H1 (cell line): ENCODE results near the gene PI4KA. TPM values are rescaled to one million over a fixed set of nuclear protein-coding genes. Genes with fewer than 3 reads are reported as not detected.
"Not testable (repeated sequence)": the region's sequence is repeated elsewhere in the genome, so short reads cannot be mapped to it uniquely, and the experiment has no call there.

Experiments used
- CTCF ChIA-PET: fragments of 300-600 bp; sonication (Branson Sonifier 250); formaldehyde crosslinking; loops from one replicate; lab custom pipeline; 2021; ENCODE audit not compliant: partially characterized antibody; lab: Charles Lee
- POLR2A ChIA-PET: fragments of 300-600 bp; sonication (Branson Sonifier 250); formaldehyde crosslinking; loops from one replicate; lab custom pipeline; 2021; ENCODE audit warnings: inconsistent platforms; ENCODE audit not compliant: partially characterized antibody; lab: Charles Lee
- DNase-seq, 2 experiments: peaks; one replicate each; pipeline versions ENCODE4 v3.0.0 to v3.0.0-alpha.2; 2010 to 2022; ENCODE audit warnings: low spot score in 2 of 2, low read depth in 1 of 2, mixed read lengths in 1 of 2
- FAIRE-seq: peaks from 2 replicates; lab custom pipeline; 2011; peaks lifted over from hg19 to GRCh38; lab: Jason Lieb, UNC
- H2AFZ ChIP-seq: 2 replicates; pipeline ENCODE4 v1.8.1; 2012; ENCODE audit warnings: low read length, inconsistent platforms
- H2AK5ac ChIP-seq: 2 replicates; pipeline ENCODE4 v1.6.1; 2013; ENCODE audit warnings: low read depth, low read length
- H2BK120ac ChIP-seq: replicated peaks from 2 replicates; pipeline ENCODE3; 2013; ENCODE audit warnings: low read depth, low read length, inconsistent platforms
- H2BK12ac ChIP-seq: 2 replicates; pipeline ENCODE4 v1.6.1; 2013; ENCODE audit warnings: low read depth, low read length
- H2BK15ac ChIP-seq: 2 replicates; pipeline ENCODE4 v1.6.1; 2013; ENCODE audit warnings: low read length
- H2BK20ac ChIP-seq: 2 replicates; pipeline ENCODE4 v1.6.1; 2013; ENCODE audit warnings: low read length
- H2BK5ac ChIP-seq: 2 replicates; pipeline ENCODE4 v1.6.1; 2013; ENCODE audit warnings: low read depth, low read length
- H3K14ac ChIP-seq: 2 replicates; pipeline ENCODE4 v1.6.1; 2013; ENCODE audit warnings: inconsistent platforms; ENCODE audit not compliant: insufficient read length
- H3K18ac ChIP-seq: 2 replicates; pipeline ENCODE4 v1.6.1; 2013; ENCODE audit warnings: low read length; ENCODE audit errors: extremely low read depth
- H3K23ac ChIP-seq: 2 replicates; pipeline ENCODE4 v1.6.1; 2013; ENCODE audit warnings: inconsistent platforms; ENCODE audit not compliant: insufficient read length
- H3K23me2 ChIP-seq: 2 replicates; pipeline ENCODE4 v1.6.1; 2013; ENCODE audit warnings: low read depth, low read length
- H3K27ac ChIP-seq: 2 replicates; pipeline ENCODE4 v1.6.1; 2011; ENCODE audit warnings: low read depth, low read length, inconsistent platforms
- H3K27me3 ChIP-seq, 4 experiments: replicated peaks in 1 of 4; 1 replicate in 1 of 4; 2 replicates in 3 of 4; pipeline versions ENCODE4 v1.6.1 to v1.8.1; 2011 to 2013; ENCODE audit warnings: low read length in 3 of 4, mild to moderate bottlenecking in 3 of 4, inconsistent platforms in 2 of 4, mixed read lengths in 2 of 4, moderate library complexity in 1 of 4; ENCODE audit not compliant: control insufficient read depth in 3 of 4, insufficient read depth in 3 of 4; ENCODE audit errors: extremely low read depth in 1 of 4
- H3K36me3 ChIP-seq, 4 experiments: 2 replicates each; pipeline versions ENCODE4 v1.6.1 to v1.8.1; 2011 to 2013; ENCODE audit warnings: mild to moderate bottlenecking in 4 of 4, low read length in 3 of 4, moderate library complexity in 2 of 4, control low read depth in 1 of 4, inconsistent platforms in 1 of 4; ENCODE audit not compliant: insufficient read depth in 4 of 4, control insufficient read depth in 2 of 4
- H3K4ac ChIP-seq: replicated peaks from 2 replicates; pipeline ENCODE3; 2013; ENCODE audit warnings: low read length, low read depth, mixed read lengths, inconsistent platforms; ENCODE audit not compliant: insufficient read length
- H3K4me1 ChIP-seq, 4 experiments: replicated peaks in 1 of 4; 1 replicate in 1 of 4; 2 replicates in 3 of 4; pipeline versions ENCODE4 v1.6.1 to v1.8.1; 2011 to 2013; ENCODE audit warnings: low read length in 3 of 4, inconsistent platforms in 2 of 4, mixed read lengths in 1 of 4; ENCODE audit not compliant: insufficient read depth in 4 of 4, control insufficient read depth in 3 of 4
- H3K4me2 ChIP-seq, 2 experiments: 2 replicates each; pipeline versions ENCODE4 v1.6.1 to v1.8.1; 2011 to 2013; ENCODE audit warnings: low read depth in 2 of 2, low read length in 2 of 2, control low read depth in 1 of 2, inconsistent platforms in 1 of 2, mild to moderate bottlenecking in 1 of 2; ENCODE audit not compliant: insufficient read depth in 1 of 2
- H3K4me3 ChIP-seq, 4 experiments: fragments of 200-600, 300-600 bp in 1 of 4; sonication (generic), shearing (Covaris generic), sonication (Bioruptor Twin) in 1 of 4; 2 replicates each; pipeline versions ENCODE4 v1.5.1 to v1.8.1; 2011 to 2016; ENCODE audit warnings: low read length in 4 of 4, low read depth in 3 of 4, control low read depth in 2 of 4, inconsistent platforms in 2 of 4, mild to moderate bottlenecking in 2 of 4, mixed read lengths in 1 of 4, moderate library complexity in 1 of 4; ENCODE audit not compliant: insufficient read depth in 2 of 4; ENCODE audit errors: extremely low read depth in 1 of 4
- H3K56ac ChIP-seq: replicated peaks from 2 replicates; pipeline ENCODE3; 2013; ENCODE audit warnings: low read depth, mild to moderate bottlenecking, mixed read lengths, low read length, inconsistent platforms; ENCODE audit not compliant: insufficient read length
- H3K79me1 ChIP-seq: 2 replicates; pipeline ENCODE4 v1.6.1; 2013; ENCODE audit warnings: low read depth, low read length, control low read depth
- H3K79me2 ChIP-seq, 2 experiments: 2 replicates each; pipeline versions ENCODE4 v1.6.1 to v1.8.1; 2012 to 2013; ENCODE audit warnings: low read length in 2 of 2, mild to moderate bottlenecking in 2 of 2, inconsistent platforms in 1 of 2; ENCODE audit not compliant: insufficient read depth in 2 of 2, control insufficient read depth in 1 of 2
- H3K9ac ChIP-seq, 4 experiments: replicated peaks in 1 of 4; 1 replicate in 1 of 4; 2 replicates in 3 of 4; pipeline versions ENCODE4 v1.6.1 to v1.8.1; 2011 to 2013; ENCODE audit warnings: low read depth in 3 of 4, low read length in 3 of 4, control low read depth in 2 of 4, mild to moderate bottlenecking in 2 of 4, moderate library complexity in 2 of 4, inconsistent platforms in 1 of 4; ENCODE audit errors: extremely low read depth in 1 of 4
- H3K9me3 ChIP-seq, 2 experiments: 2 replicates each; pipeline versions ENCODE4 v1.6.1 to v1.8.1; 2012 to 2013; ENCODE audit warnings: mild to moderate bottlenecking in 2 of 2, moderate library complexity in 2 of 2, control low read depth in 1 of 2, inconsistent platforms in 1 of 2, low read depth in 1 of 2, low read length in 1 of 2, mixed read lengths in 1 of 2; ENCODE audit not compliant: insufficient read depth in 2 of 2
- H4K20me1 ChIP-seq, 2 experiments: replicated peaks in 1 of 2; 2 replicates each; pipeline versions ENCODE3 to v1.8.1; 2011 to 2013; ENCODE audit warnings: inconsistent platforms in 2 of 2, low read length in 2 of 2, mild to moderate bottlenecking in 1 of 2; ENCODE audit not compliant: insufficient read depth in 2 of 2, control insufficient read depth in 1 of 2
- H4K5ac ChIP-seq: 2 replicates; pipeline ENCODE4 v1.6.1; 2013; ENCODE audit warnings: low read length, low read depth, mixed read lengths, inconsistent platforms; ENCODE audit not compliant: insufficient read length
- H4K8ac ChIP-seq: 2 replicates; pipeline ENCODE4 v1.8.0; 2013; ENCODE audit warnings: mild to moderate bottlenecking, moderate library complexity, low read length, inconsistent platforms; ENCODE audit not compliant: insufficient read depth; ENCODE audit errors: extremely low read depth
- H4K91ac ChIP-seq: replicated peaks from 2 replicates; pipeline ENCODE3; 2013; ENCODE audit warnings: low read length, mixed read lengths, inconsistent platforms; ENCODE audit not compliant: insufficient read length
- WGBS, 2 experiments: shearing (Covaris generic) in 1 of 2; methylation state at CpG; one replicate each; pipeline versions ENCODE4 v1.1.6 to v1.1.7; 2013 to 2015; ENCODE audit warnings: low lambda C conversion rate in 2 of 2, mixed read lengths in 2 of 2, inconsistent platforms in 1 of 2, low coverage in 1 of 2, missing lambda C conversion rate in 1 of 2; ENCODE audit not compliant: insufficient replicate concordance in 2 of 2, insufficient coverage in 1 of 2, insufficient read length in 1 of 2; ENCODE audit errors: extremely low coverage in 1 of 2, missing lambda C conversion rate in 1 of 2; 5-methylcytosine and 5-hydroxymethylcytosine counted together
- polyA plus RNA-seq, 7 experiments: library from polyadenylated mRNA; depleted of rRNA in 3 of 7; stranded (reverse) in 5 of 7; unstranded in 2 of 7; fragments of >200 nt in 5 of 7; fragments of 200-250 nt in 2 of 7; gene quantifications; 1 replicate in 5 of 7; 2 replicates in 1 of 7; 4 replicates in 1 of 7; pipeline versions ENCODE4 v1.2.1 to v1.2.3, GENCODE V29; 2011 to 2013; ENCODE audit warnings: missing spikeins in 2 of 7, mixed read lengths in 2 of 7
- total RNA-seq: library from RNA; stranded (reverse); fragmentation: NEBNext Ultra II Directional; extraction: Animal tissue kit (Norgen Biotek cat#: 25700); gene quantifications from 2 replicates; pipeline ENCODE4 v1.2.1, GENCODE V29; 2021

PI4KA gene
- total and polyA plus RNA-seq, 2 of the 8 experiments (the other 6 are each of a cell fraction or from before 2014, with no cell fraction given), result 22.5 to 37.7 TPM

- H2BK20ac ChIP-seq, H3K56ac ChIP-seq, H2BK5ac ChIP-seq, H3K18ac ChIP-seq, H3K4ac ChIP-seq, H3K4me3 ChIP-seq, H4K8ac ChIP-seq, POLR2A ChIA-PET, H2BK15ac ChIP-seq, H2AK5ac ChIP-seq, H2BK120ac ChIP-seq, H4K91ac ChIP-seq, H3K27ac ChIP-seq, H2BK12ac ChIP-seq, DNase-seq, H3K79me2 ChIP-seq, H3K36me3 ChIP-seq, H3K4me1 ChIP-seq, FAIRE-seq, H4K20me1 ChIP-seq, H3K23me2 ChIP-seq, H3K9ac ChIP-seq, H3K4me2 ChIP-seq, H3K27me3 ChIP-seq, H2AFZ ChIP-seq, H3K79me1 ChIP-seq, H4K5ac ChIP-seq, H3K14ac ChIP-seq, H3K9me3 ChIP-seq, H3K23ac ChIP-seq: not testable (repeated sequence)
- WGBS, 2 experiments, result 92% methylated on average over 19 of the region's 29 CpGs; no CpG with 5 or more reads in 1 of the 2 experiments
- CTCF ChIA-PET, result interaction anchor here (0.7 to 1.2 kb wide), 3 partner anchors 14 to 124 kb away, joined by 3 to 5 read pairs (median 4); no protein-coding TSS in a partner anchor
These were observed 171.0 kb downstream of the PI4KA start for GRCh38 chr22:20687356-20688172.
